ENCODE data around the gene MACO1.

- no peak for TF ChIP-seq CTCF (IDR thresholded peaks at IDR 0.05)
- TF ChIP-seq EP300 (IDR thresholded peaks at IDR 0.05), result no peak
- no peak for TF ChIP-seq POLR2A (IDR thresholded peaks at IDR 0.05)
Measured at GRCh38 chr1:25486602-25487001, 55.9 kb downstream of the MACO1 start.
